ENCODE measurements around the gene CDCA7L. TPM values are rescaled to one million over a fixed set of nuclear protein-coding genes. Genes with fewer than 3 reads are reported as not detected.

CDCA7L gene
- total and polyA plus RNA-seq, 2 of the 4 experiments (the other 2 are of a cell fraction), result 20.4 to 35.0 TPM

DNA sequence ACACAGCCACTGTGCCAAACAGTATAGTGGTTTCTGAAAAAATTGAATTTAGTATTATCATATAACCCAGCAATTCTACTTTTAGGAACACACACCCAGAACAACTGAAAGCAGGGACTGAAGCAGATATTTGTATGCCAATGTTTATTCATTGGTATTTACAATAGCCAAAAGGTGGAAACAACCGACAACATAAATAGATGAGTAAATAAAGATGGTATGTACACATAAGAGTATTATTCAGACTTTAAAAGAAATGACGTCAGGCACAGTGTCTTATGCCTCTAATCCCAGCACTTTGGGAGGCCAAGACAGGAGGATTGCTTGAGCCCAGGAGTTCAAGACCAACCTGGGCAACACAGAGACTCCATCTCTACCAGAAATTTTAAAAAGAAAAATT lies 7.2 kb downstream of the CDCA7L start:
- H2BK5ac ChIP-seq (ENCODE audit: low read depth, low read length, poor library complexity, severe bottlenecking), result no peak overlapping the region
- H2AFZ ChIP-seq (replicated peaks; ENCODE audit: low read length, poor library complexity), result no peak overlapping the region
- DNase-seq (no peak), ATAC-seq (ENCODE audit: low read depth) (no peak)
- H3K9me1 ChIP-seq (ENCODE audit: insufficient read depth, low read length), result no peaks in the 10 kb centered on the region; the same call in 1 of the 2 replicates
- H3K14ac ChIP-seq (replicated peaks; ENCODE audit: low read depth, low read length), result no peak overlapping the region
- no peak overlapping the region for H4K91ac ChIP-seq (ENCODE audit: insufficient read depth, low read depth, low read length)
- WGBS, 2 experiments (ENCODE audit: extremely low coverage in 2 of 2, insufficient read length in 1 of 2), result no CpG with 5 or more reads among the region's 2 CpGs
- BruUV-seq (replicated peaks), result no TSS peak
- H3K36me3 ChIP-seq (ENCODE audit: control insufficient read depth, insufficient read depth, low read length), result 0 out of 2 replicates have a peak, but pooled peaks cover 2% of the 10 kb centered on the region
- no peak overlapping the region for H2BK20ac ChIP-seq (ENCODE audit: low read depth, low read length)
- no peak overlapping the region for H3K18ac ChIP-seq (ENCODE audit: low read depth, low read length)
- H3K9ac ChIP-seq (ENCODE audit: low read depth, low read length), result no peak overlapping the region
- no peak overlapping the region for H4K8ac ChIP-seq (ENCODE audit: low read depth in 2 of 2, low read length in 2 of 2)
- dilution Hi-C loops (cut with HindIII; ENCODE audit: low sequenced_read_pairs, unreplicated experiment), result no loop called here
- H3K27ac ChIP-seq (ENCODE audit: insufficient read depth, low read length), result no peak overlapping the region
- ChIA-PET POLR2A (ENCODE audit: unreplicated experiment) (no interaction called here), CTCF (no interaction called here)
- no peak overlapping the region for H2BK15ac ChIP-seq (ENCODE audit: low read depth, low read length)
- no peak overlapping the region for H2AK5ac ChIP-seq (ENCODE audit: low read depth, low read length)
- H3K4me3 ChIP-seq (ENCODE audit: insufficient read depth, low read depth, low read length), result no peak overlapping the region
- H2AK9ac ChIP-seq (replicated peaks; ENCODE audit: low read depth, low read length, poor library complexity), result no peak overlapping the region
- no peaks in the 10 kb centered on the region for H3K27me3 ChIP-seq (ENCODE audit: control insufficient read depth, insufficient read depth, low read length)
- peaks cover 4% of the 10 kb centered on the region for H3K4me1 ChIP-seq (ENCODE audit: control insufficient read depth, insufficient read depth, low read length)
- no peak overlapping the region for H3K56ac ChIP-seq (ENCODE audit: extremely low read depth, insufficient read depth, low read length)
- TF ChIP-seq, protein P1, sequence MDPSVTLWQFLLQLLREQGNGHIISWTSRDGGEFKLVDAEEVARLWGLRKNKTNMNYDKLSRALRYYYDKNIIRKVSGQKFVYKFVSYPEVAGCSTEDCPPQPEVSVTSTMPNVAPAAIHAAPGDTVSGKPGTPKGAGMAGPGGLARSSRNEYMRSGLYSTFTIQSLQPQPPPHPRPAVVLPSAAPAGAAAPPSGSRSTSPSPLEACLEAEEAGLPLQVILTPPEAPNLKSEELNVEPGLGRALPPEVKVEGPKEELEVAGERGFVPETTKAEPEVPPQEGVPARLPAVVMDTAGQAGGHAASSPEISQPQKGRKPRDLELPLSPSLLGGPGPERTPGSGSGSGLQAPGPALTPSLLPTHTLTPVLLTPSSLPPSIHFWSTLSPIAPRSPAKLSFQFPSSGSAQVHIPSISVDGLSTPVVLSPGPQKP (IDR thresholded peaks at IDR 0.05; ENCODE audit: borderline replicate concordance, low read depth, low read length), result no peak
- TF ChIP-seq NFE2L2 (IDR thresholded peaks at IDR 0.05; ENCODE audit: low read depth, low read length) (no peak), USF2 (IDR thresholded peaks at IDR 0.05; ENCODE audit: low read depth, low read length) (no peak), BHLHE40 (IDR thresholded peaks at IDR 0.05; ENCODE audit: low read depth, low read length) (no peak), CEBPB (IDR thresholded peaks at IDR 0.05; ENCODE audit: low read depth, low read length) (no peak), MAZ (IDR thresholded peaks at IDR 0.05; ENCODE audit: borderline replicate concordance, low read depth, low read length) (no peak), RCOR1 (IDR thresholded peaks at IDR 0.05; ENCODE audit: insufficient replicate concordance, low read length) (no peak)
- no peak overlapping the region for H4K5ac ChIP-seq (ENCODE audit: low read depth, low read length)
- peaks cover 17 to 19% of the 10 kb centered on the region in 2 experiments for H3K79me1 ChIP-seq (ENCODE audit: low read depth in 1 of 2, low read length in 2 of 2)
- H3K23ac ChIP-seq (ENCODE audit: low read depth, low read length), result no peak overlapping the region
- no peaks in the 10 kb centered on the region for H3K9me3 ChIP-seq (ENCODE audit: control insufficient read depth, insufficient read depth, low read length)
- intact Hi-C loops (cut with micrococcal nuclease), result loop anchor here (5.0 kb wide), 1 partner anchor 944 kb away; no protein-coding TSS in a partner anchor
- no peak overlapping the region for H3K4me2 ChIP-seq (ENCODE audit: low read depth, low read length)
- no peak overlapping the region for H3K4ac ChIP-seq (ENCODE audit: low read depth, low read length)
- H2BK120ac ChIP-seq (ENCODE audit: low read depth, low read length), result no peak overlapping the region
- in situ Hi-C loops (cut with MboI; ENCODE audit: low sequenced_read_pairs), result no loop called here
- H4K20me1 ChIP-seq (ENCODE audit: insufficient read depth, low read length), result no peaks in the 10 kb centered on the region; the same call in 1 of the 2 replicates
